GM19463 (cell line): ENCODE results near the gene MEGF11.

Experiments used
- ATAC-seq: cut with Tn5 transposase; IDR thresholded peaks from one replicate; pipeline ENCODE4 v1.9.1; 2021; ENCODE audit warnings: mild to moderate bottlenecking, moderate library complexity; ENCODE audit not compliant: unreplicated experiment

MEGF11 gene

DNA sequence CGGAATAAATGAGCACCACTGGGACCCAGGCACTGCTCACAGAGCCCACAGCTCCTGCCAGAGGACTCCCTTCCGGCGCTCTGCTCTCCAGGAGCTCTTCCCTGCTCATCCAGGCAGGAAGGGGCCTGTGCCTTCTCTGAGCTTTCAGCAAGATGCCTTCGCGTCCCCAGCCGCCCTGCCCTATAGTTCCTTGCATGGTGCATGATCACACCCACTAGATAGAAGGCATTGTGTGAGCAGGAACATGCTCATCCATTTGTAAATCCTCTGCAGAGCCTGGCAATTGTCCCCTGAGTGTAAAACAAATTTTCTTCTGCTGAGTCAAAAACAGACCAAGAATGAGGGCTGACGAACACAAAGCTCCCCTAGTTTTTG lies 181.6 kb downstream of the MEGF11 start:
- no peak for ATAC-seq

DNA sequence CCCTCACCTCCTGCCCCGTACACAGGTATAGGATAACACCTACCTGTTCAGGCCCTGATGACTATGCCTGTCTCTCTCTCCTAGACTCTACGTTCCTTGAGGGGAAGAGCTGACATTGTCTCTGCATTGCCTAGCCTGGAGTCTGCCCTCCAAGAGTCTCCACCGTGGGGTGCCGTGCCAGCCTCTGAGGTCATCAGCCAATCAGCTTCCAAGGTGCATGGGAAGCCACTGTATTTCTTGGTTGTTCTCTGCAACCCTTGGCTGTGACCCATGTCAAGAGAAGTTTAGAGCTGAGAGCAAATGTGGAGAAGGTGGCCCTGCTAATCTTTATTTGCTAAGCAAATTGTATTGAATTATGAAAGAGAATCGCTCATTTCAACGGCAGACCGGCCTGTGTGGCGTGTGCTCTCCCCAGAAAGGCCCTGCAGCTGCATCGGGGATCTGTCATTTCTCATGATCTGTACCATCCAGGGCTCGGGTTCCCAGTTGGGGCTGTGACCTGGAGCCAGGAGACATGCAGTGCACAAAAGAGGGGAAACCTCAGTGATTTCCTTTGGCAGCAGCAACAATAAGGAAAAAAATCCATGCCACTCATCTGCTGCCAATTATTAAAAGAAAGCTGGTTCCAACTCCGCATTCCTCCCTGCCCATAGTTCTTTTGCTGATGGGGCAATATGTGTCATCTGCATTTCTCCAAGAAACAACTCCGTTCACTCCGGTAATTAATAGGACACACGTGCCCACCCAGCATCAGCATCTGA lies 182.2 kb downstream of the MEGF11 start:
- ATAC-seq, result no peak

DNA sequence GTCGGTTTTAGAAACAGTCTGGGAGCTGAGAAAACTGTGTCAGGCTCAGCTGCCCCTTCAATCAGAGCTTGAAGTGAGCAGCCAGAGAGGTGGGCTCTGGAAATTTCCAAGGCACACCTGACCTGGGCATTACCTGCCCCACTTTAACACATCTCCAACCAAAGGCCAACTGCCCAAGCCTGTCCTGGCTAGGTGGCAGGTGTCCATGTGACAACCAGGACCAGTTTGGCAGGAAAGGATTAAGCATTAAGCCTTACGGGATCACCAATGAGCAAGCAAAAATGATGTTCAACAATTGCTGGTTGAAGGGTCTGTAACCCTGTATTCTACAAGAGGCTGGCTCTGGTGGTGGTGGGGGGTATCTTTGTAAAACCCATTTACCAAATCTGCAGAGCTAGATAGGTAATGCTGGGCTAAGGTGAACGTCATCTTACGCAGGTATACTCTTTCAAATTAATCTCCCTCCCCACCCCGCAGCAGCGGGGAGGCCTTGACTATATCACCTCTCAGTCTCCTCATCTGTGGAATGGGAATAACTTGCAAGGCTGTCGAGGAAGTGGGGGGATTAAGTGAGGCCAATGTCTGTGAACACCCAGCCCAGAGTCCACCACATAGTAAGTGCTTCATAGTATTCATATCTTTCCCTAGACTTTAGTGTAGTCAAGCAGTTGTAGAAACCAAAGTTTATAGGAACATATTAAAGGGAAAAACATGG lies 183.2 kb downstream of the MEGF11 start:
- no peak for ATAC-seq

DNA sequence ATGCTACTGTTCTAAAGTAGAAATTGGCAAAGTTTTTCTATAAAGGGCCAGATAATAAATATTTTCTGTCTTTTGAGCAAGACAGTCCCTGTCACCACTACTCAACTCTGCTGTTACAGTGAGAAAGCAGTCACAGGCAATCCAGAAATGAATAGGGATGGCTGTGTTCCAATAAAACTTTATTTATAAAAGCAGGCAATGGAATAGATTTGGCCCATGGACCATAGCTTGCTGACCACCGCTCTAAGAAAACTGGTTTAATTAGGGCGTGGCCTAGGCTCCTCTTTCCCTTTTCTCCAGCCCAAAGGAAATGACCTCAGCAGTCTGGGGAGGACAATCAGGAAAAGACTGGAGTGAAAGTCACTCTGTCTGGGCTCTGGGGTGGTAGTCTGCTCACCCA lies 183.8 kb downstream of the MEGF11 start:
- no peak for ATAC-seq

DNA sequence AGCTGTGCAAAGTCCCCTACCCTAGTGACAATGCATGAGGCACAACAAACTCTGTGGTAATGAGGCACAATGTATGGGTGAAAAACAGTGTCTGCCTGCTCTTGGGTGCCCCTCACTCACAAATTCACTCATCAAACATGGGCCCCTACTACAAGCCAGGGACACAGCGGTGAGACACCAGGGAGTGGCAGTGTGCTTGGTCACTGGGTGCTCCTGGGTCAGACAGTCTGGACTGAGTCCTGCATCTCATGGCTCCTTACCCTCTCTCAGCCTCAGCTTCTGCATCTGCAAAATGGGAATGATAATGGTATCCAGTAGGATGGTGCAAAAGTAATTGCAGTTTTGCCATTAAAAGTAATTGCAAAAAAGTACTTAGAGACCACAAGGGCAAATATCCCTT lies 184.7 kb downstream of the MEGF11 start:
- no peak for ATAC-seq

DNA sequence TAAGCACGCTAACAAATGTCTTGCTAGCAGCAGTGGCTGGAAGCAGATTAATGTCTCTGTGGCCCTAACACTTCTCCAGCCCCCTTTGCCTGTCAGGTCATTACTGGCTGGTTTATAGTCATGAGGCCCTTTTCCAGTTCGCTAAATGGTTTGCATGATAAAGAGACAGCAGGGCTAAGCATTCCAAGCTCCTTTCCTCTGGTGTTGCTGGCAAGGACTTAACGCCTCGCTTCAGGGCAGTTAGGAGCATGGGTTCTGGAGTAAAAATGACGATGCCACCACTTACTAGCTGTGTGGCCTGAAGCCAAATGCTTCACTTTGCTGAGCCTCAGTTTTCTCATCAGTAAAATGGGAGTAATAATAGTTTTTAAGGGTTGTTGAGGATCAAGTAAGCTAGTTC lies 185.9 kb downstream of the MEGF11 start:
- ATAC-seq, result no peak

DNA sequence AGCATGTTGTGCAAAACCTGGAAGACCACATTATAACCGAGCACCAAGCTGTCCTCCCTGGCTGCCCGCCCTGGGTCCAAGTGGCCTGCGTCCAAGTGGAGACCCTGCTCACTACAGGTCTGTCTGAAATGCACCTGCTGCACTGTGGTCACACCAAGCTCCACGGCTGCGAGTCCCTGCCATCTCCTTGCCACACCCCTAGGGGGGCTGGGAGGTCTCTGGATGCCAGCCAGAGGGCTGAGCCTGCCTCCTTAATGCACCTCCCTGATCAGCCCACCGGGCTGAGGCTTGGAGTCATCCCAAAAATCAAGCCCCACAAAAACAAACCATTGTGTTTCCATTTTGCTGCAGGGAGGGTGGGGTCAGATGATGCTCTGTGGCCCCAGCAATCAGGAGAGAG lies 187.1 kb downstream of the MEGF11 start:
- ATAC-seq, result no peak

DNA sequence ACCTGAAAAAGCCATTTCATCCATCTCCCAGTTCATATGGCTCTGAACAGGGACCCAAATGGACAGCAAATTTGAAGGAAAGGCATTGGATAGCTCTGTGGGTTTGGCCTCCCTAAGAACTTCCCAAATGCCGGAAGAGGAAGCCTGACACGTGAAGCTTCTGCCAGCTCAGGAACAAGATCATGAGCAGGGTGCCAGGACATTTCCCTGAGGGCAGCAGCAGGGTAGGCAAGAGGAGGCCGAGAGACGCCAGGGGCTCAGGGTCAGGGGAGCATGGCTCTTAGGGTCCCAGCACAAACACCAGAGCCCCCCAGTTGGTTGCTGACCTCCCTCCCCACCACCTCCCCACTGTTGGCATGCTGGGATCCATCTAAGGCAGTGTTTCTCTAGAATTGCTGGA lies 187.5 kb downstream of the MEGF11 start:
- no peak for ATAC-seq

DNA sequence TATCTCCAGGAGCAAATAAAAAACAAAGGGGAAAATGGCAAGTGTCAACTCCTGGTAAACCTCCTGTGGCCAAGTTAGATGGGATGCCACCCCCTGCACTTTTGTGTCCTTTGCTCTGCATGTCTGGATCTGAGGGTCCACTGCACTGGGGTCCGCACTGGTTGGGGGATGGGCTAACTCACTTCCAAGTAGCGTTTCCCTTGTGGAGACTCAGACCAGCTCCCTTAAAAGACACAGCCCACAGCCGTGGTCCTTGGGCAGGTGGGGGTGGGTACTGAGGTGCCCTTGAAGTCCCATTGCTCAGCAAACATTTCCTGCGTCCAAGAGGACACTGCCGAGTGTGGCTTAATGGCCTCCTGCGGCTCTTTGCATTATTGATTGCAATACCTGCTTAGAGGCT lies 188.2 kb downstream of the MEGF11 start:
- ATAC-seq, result no peak

DNA sequence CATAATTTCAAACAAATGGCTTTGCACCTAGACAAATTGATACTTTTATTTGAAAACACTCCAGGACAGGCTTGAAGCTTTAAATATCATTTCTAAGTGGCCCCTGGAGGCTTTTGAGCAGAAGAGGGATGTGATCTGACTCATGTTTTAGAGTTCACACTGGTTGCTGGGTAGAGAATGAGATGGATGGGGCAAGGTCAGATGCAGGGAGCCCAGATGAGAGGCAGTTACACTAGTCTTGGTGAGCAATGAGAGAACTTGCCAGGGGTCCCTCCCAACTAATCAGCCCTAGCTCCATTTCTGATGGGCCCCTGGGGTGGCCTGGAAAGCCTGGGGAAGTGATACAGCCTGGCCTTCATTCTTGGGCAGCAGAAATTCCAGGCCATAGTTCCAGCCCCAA lies 190.4 kb downstream of the MEGF11 start:
- ATAC-seq, result no peak

DNA sequence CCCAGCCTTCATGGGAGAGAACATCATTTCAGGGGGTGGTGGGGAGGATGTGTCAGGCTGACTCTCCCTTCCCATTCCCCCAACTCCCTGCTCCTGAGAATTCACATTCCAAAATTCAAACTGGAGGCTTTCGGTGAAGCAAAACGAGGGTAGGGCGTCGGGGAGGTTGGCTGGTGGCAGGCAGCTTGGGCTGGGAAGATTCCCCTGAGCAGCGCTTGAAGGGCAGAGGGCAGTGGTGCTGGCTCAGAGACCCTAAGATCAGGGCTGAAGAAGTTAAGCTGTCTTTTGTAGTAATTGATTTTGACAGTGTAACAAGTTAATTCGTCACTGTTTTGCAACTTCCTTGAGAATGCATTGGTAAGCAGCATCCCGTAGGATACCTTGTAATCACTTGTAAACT lies 196.5 kb downstream of the MEGF11 start:
- no peak for ATAC-seq

DNA sequence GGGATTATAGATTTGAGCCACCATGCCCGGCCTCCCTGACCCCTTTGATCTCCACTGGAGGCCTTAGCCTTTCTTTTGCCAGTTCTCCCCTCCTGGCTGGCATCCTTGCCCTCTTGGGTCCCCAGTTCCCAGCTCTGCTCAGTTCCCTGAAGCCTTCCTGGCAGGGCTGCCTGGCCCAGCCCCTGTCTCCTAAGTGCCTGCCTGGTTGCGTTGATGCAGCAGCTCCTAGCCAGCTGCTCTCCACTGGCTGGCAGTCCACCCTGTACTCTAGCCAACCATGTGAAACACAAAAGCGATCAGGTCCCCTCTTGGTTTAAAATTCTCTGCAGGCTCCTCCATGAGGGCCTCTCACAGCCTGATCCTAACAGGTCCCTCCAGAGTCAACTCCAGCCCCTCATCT lies 199.6 kb downstream of the MEGF11 start:
- no peak for ATAC-seq

DNA sequence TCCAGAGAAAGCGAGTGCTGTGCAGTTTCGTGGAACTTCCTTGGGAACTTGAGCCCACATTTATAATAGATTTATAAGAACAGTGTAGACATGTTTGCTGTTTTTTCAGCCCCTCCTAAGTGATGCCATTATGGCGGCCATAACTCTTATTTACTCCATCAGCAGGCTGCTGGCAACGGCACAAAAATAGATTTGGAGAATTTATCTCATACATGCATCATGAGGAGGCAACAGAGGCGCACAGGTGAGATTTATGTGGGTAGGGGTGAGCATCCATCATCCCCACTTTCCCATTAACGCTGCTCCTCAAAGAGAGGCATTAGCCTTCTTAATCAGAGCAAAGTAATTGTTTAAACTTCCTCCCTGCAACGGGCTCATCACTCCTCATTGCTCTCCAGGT lies 201.7 kb downstream of the MEGF11 start:
- ATAC-seq, result no peak

DNA sequence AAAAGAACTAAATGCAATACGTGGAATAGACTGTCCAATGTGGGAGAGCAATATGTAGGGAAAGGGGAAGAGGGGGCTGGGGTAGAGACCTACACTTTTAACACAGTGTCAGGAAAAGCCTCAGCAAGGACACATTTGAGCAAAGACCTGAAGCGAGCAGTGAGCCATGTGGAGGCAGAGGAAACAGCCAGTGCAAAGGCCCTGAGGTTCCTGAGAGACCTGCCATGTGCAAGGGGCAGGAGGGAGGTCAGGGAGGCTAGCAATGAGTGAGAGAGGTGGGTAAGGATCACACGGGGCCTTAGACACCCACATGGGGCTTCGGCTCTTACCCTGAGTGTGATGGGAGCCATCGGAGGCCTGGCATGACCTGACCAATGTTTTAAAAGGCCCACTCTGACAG lies 203.3 kb downstream of the MEGF11 start:
- no peak for ATAC-seq

DNA sequence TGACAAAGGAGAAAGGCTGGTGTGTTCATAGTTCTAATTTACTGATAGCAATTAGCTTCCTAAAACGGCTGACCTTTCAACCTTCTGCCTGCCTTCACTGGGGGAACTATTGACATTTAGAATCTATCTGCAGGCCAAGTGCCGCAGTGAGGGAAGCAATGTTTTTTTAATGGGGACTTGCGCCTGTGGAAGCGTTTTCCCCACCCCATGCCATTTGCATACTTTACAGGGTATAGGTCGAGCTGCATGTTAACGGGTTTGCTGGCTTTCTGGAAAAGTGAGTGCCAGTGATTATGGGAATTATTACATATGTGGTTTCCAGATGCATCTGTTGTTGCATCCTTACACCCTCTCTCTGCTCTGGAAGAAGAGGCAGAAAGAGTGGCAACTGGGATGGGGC lies 204.2 kb downstream of the MEGF11 start:
- no peak for ATAC-seq

DNA sequence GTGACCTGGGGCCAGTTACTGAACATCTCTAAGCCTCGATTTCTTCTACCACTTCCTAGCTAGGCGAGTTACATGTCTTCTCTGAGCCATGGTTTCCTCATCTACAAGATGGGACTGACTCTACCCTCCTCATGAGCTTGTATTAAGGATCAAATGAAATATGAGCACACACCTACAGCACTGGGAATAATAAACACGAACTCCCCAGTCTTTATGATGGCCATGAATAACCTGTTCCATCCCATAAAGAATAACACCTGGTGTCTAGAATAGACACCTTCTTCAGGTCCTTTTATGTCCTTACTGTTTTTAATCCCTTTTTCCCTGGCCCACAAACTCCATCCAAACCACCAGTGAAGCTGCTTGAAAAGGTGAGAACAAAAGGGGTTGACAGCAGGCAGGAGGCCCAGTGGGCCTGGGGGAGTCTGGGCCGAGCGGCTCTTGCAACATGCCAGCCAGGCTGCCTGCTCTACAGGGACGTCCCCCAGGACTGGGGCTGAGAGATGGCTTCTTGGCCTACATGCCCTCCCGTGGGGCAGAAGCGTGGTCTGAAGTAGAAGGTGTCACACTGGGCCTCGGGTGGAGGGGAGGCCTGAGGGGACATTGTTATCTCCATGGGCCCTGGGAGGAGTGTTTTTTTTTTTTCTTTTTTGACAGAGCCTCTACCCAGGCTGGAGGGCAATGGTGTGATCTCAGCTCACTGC lies 206.1 kb downstream of the MEGF11 start:
- no peak for ATAC-seq

DNA sequence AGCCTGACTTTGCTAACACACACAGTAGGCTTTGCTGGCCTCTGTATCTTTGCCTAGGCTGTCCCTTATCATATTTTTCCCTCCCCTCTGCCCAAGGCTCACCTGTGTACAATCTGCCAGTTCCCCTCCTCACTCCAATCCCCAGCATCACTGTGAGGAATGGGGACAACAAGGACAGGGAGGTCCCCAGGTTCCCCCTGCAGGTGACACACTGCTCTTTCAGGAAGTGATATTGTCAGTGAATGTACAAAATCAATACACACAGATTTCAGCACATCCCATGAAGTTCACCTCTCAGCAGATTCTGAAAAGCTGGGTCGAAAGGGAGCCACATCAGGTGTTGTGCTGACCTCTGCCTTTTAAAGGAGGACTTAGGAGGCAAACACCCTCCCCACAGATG lies 206.8 kb downstream of the MEGF11 start:
- ATAC-seq, result no peak

DNA sequence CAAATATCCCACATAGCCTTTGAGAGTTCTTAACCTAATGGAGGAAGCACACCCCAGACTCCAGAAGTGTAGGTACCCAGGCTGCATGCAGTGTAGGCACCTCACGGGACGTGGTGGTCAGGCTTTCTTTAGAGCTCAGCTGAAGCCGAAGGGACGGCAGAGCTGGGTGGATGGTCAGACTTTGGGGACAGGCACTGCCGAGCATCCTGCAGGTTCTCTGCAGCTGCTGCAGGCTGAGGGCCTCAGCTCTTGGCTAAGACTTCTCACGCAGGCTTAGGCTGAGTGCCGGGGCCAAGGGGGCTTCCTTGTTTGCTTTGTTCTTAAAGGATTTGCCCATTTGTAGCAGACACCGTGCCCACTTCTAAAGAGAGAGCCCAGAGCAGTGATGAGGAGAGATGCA lies 207.2 kb downstream of the MEGF11 start:
- no peak for ATAC-seq

DNA sequence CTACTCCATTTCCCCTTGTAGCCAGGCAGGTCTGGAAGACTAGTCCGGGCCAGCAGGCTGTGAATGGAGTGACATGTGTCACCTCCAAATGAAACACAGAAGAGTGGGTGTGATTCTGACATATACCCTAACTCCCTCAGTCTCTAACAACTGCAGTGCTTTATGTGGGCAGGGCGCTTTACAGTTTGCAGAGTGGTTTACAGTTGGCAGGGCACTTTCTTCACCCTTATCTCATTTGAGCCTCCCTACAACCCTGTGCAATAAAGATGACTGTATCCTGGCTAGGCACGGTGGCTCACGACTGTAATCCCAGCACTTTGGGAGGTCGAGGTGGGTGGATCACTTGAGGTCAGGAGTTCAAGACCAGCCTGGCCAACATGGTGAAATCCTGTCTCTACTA lies 208.0 kb downstream of the MEGF11 start:
- no peak for ATAC-seq

DNA sequence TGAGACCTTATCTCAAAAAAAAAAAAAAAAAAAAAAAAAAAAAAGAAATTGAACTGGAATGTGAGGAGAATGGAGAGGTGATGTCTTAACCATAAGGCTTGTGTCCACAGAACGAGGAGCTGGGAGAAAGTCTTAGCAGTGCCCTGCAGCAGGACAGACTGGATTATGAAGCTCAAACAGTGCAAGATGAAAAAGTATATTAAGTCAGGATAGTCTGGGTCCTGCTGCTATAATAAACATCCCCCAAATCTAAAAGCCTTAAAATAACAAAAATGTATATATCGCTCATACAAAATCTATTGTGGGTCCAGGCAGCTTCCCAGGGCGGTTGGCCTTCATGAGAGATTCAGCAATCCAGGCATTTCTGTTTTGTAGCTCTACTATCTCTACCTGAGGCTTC lies 208.7 kb downstream of the MEGF11 start:
- no peak for ATAC-seq

DNA sequence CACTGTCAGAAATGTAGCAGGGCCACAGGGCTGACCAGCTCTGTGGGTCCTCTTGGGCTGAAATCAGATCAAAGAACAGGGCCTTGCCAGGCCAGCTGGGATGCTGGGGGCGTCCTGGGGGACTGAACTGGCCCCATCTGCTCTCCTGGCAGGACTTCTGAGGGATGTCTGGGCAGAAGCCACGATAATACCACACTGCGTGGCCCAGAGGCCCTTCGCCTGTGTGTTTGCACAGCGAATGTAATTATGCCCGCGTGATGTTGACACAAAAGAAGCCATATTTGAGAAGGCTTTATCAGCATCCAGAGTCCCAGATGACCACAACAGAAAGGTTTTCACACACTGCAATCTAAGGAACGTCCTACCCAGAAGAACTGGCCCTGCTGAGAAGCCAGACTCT lies 210.3 kb downstream of the MEGF11 start:
- ATAC-seq, result no peak

DNA sequence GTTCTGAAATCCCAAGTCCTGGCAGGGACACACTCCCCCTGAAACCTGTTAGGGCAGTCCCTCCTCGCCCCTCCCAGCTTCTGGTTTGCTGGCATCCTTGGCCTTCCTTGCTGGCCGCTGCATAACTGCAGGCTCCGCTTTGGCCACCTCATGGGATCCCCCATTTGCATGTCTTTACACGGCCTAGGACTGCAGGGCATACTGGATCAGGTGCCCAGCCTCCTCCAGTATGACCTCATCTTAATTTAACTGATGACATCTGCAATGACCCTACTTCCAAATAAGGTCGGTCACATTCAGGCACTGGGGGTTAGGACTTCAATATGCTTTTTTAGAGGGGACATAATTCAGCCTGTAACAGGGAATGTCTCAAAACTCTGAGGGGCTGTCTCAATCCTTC lies 210.9 kb downstream of the MEGF11 start:
- ATAC-seq, result no peak
